ENCODE results near the gene GAREM1. TPM values are rescaled to one million over a fixed set of nuclear protein-coding genes. Genes with fewer than 3 reads are reported as not detected.

GAREM1 gene
- total RNA-seq, 1 donor from 2014 or later: 11.5 TPM

DNA sequence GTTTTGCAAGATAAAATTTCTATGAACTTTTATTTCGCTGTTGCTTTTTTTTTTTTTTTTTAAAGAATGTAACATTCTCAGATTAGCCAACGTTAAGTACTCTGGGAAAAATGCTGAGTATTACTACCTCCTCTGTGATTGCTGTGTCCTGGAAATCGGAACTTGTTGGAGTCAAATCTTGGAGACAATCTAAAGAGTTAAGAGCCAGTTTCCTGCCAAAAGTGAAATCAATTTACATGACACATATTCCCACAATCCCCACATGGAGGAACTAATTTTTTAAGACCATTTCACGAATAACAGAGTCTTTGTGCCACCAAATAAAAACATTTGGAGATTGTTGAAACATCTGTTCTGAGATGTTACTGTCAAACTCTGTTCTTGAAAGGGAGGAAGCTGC is 153.0 kb downstream of the GAREM1 start:
- H3K27ac ChIP-seq: peak overlapping the region; percentile 49
- TF ChIP-seq, protein P1, sequence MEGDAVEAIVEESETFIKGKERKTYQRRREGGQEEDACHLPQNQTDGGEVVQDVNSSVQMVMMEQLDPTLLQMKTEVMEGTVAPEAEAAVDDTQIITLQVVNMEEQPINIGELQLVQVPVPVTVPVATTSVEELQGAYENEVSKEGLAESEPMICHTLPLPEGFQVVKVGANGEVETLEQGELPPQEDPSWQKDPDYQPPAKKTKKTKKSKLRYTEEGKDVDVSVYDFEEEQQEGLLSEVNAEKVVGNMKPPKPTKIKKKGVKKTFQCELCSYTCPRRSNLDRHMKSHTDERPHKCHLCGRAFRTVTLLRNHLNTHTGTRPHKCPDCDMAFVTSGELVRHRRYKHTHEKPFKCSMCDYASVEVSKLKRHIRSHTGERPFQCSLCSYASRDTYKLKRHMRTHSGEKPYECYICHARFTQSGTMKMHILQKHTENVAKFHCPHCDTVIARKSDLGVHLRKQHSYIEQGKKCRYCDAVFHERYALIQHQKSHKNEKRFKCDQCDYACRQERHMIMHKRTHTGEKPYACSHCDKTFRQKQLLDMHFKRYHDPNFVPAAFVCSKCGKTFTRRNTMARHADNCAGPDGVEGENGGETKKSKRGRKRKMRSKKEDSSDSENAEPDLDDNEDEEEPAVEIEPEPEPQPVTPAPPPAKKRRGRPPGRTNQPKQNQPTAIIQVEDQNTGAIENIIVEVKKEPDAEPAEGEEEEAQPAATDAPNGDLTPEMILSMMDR (IDR thresholded peaks at IDR 0.05): no peak
- no peaks in the 10 kb centered on the region for H3K9me3 ChIP-seq
- intact Hi-C loops (cut with DNase I): no loop called here
- no peak overlapping the region for H3K4me3 ChIP-seq
- DNase-seq (no peak), ATAC-seq (peak; percentile 60)
- no peaks in the 10 kb centered on the region for H3K36me3 ChIP-seq
- H3K4me1 ChIP-seq: no peaks in the 10 kb centered on the region
- no peaks in the 10 kb centered on the region for H3K27me3 ChIP-seq

DNA sequence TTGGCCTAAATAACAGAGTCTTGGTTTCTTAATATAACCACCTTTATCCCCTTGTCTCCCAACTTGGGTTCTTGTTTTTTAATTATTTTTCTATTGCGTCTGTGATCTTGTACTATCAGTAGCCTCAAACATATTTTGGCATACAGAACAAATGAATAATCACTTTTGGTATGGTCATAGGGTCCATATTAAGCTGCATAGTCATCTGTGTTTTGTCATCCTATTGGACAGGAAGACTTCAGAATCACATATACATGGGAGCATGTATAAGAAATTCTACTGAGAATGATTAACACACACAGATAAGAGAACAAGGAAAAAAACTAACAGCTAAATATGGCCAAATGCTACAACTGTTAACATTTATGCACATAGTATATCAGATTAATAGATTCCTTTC is 154.8 kb downstream of the GAREM1 start:
- Histone ChIP-seq H3K4me1 (no peaks in the 10 kb centered on the region), H3K27ac (no peak overlapping the region), H3K27me3 (no peaks in the 10 kb centered on the region), H3K4me3 (no peak overlapping the region), H3K36me3 (no peaks in the 10 kb centered on the region), H3K9me3 (no peaks in the 10 kb centered on the region)
- DNase-seq (no peak), ATAC-seq (no peak)
- TF ChIP-seq, protein P1 (IDR thresholded peaks at IDR 0.05): no peak
- intact Hi-C loops (cut with DNase I): no loop called here

DNA sequence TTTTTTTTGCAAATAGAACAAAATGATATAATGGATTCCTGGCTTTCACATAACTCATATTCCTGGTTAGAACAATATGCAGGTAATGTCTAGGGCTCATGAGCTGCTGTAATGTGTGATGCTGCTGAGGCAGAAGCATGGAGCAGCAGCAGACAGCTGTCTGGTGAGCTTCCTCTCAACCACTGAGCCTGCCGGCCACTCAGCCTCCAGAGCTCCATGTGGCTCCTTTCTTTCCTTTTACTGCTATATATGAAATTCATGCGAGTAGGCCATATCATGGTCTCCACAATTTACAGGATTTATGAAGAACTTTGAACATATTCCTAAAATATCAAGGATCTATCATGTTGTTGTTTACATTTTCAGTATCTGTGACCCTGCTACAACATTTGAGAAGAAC is 159.9 kb downstream of the GAREM1 start:
- no peak overlapping the region for H3K4me3 ChIP-seq
- TF ChIP-seq, protein P1 (IDR thresholded peaks at IDR 0.05): no peak
- no peaks in the 10 kb centered on the region for H3K4me1 ChIP-seq
- H3K36me3 ChIP-seq: no peaks in the 10 kb centered on the region
- ATAC-seq: no peak
- H3K9me3 ChIP-seq: no peaks in the 10 kb centered on the region
- H3K27ac ChIP-seq: no peak overlapping the region
- DNase-seq: no peak
- no peaks in the 10 kb centered on the region for H3K27me3 ChIP-seq
- intact Hi-C loops (cut with DNase I): no loop called here

DNA sequence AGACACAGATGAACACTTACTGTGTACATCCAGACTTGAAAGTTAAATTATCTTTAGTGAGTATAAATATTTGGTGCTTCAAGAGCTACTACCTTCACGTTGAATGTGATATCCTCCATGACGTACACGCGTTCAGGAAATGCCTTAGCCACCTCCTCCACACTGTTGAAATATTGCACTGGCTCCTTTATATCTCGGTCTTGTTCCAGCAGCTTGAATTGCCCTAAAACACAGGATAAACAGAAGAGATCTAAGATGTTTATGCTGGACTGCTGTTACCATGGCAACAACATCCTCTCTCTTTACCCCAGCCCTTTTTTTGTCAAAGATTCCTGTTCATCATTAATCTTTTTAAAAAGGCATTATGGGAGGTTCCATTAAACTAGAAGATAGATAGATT is 160.6 kb downstream of the GAREM1 start:
- intact Hi-C loops (cut with DNase I): no loop called here
- Histone ChIP-seq H3K27ac (no peak overlapping the region), H3K9me3 (no peaks in the 10 kb centered on the region), H3K36me3 (no peaks in the 10 kb centered on the region), H3K27me3 (no peaks in the 10 kb centered on the region), H3K4me3 (no peak overlapping the region), H3K4me1 (no peaks in the 10 kb centered on the region)
- TF ChIP-seq, protein P1 (IDR thresholded peaks at IDR 0.05): no peak
- DNase-seq (no peak), ATAC-seq (no peak)

DNA sequence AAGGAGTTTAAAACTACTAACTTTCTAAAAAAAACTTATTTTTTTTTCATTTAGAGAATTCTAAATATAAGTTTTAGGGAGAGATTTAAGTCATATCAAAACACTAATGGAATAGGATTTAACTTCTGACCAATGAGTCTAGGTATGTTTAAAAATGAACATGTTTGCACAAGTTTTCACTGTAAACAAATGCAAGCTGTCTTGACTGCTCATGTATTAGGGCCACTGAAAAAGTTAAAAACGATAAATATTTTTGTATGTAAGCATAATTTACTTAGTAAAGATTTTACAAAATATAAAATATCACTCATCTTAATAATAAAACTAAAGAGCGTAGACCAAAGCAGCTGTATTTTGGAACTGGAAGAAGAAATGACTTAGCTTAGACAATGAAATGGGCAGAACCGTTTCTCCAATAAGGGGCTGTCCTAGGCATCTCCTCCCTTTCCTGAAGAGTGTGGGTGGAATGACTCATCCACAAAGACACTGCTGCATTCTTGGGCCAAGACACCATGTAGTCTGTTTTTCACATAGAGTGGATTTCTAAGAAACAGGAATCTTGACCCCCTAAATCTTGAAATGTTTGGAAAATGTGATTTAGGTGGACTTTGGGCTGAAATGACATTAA is 162.1 kb downstream of the GAREM1 start:
- Histone ChIP-seq H3K27ac (no peak overlapping the region), H3K27me3 (no peaks in the 10 kb centered on the region), H3K36me3 (no peaks in the 10 kb centered on the region), H3K9me3 (no peaks in the 10 kb centered on the region), H3K4me1 (no peaks in the 10 kb centered on the region), H3K4me3 (no peak overlapping the region)
- ATAC-seq (no peak), DNase-seq (no peak)
- intact Hi-C loops (cut with DNase I): no loop called here
- TF ChIP-seq, protein P1 (IDR thresholded peaks at IDR 0.05): no peak

DNA sequence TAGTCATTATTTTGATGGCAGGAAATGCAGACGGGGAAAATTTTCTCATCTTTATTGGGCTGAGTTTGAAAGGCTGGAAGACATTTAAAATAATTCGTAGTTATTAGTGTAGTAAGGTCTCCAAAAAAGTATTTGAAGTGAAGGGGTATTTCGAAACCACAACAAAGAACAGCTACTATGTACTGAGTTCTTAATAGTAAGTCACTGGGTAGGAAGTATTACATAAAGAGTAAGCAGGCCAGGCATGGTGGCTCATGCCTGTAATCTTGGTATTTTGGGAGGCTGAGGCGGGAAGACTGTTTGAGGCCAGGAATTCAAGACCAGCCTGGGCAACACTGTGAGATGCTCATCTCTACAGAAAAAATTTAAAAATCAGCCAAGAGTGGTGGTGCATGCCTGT is 167.3 kb downstream of the GAREM1 start:
- Histone ChIP-seq H3K27me3 (no peaks in the 10 kb centered on the region), H3K9me3 (no peaks in the 10 kb centered on the region), H3K4me1 (peaks cover 4% of the 10 kb centered on the region), H3K36me3 (no peaks in the 10 kb centered on the region), H3K4me3 (no peak overlapping the region), H3K27ac (no peak overlapping the region)
- TF ChIP-seq, protein P1 (IDR thresholded peaks at IDR 0.05): no peak
- ATAC-seq (no peak), DNase-seq (no peak)
- intact Hi-C loops (cut with DNase I): no loop called here

Measured in upper lobe of right lung (tissue), 1 donor.